ENCODE measurements around the gene SH3GLB1. TPM values are rescaled to one million over a fixed set of nuclear protein-coding genes. Genes with fewer than 3 reads are reported as not detected.

The SH3GLB1 gene
- total and polyA plus RNA-seq, 2 of the 4 experiments (the other 2 are of a cell fraction), result 22.2 to 36.5 TPM

DNA sequence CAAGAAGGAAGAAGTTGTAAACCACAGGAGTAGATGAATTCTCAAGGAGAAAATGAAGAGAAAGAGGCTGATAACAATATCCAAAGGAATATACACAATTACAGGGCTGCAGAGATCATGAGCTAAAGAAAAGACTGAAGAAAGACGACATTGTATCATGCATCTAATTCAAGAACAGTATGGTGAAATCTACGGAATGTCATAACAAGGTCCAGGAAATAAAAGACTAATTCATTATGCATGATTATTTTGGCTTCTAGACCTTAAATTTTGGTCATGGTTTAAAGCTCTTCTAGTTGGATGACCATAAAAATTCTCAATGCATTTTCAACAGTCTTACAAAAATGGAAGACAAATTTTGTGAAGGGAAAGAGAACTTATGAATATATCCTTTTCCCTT, 71.7 kb downstream of the SH3GLB1 start:
- Histone ChIP-seq H3K4me2 (ENCODE audit: low read depth, low read length) (no peak overlapping the region), H3K36me3 (ENCODE audit: control insufficient read depth, insufficient read depth, low read length) (no peaks in the 10 kb centered on the region), H4K5ac (ENCODE audit: low read depth, low read length) (no peak overlapping the region), H3K9ac (ENCODE audit: low read depth, low read length) (no peak overlapping the region), H3K27me3 (ENCODE audit: control insufficient read depth, insufficient read depth, low read length) (no peaks in the 10 kb centered on the region), H2BK5ac (ENCODE audit: low read depth, low read length, poor library complexity, severe bottlenecking) (no peak overlapping the region), H3K4me1 (ENCODE audit: control insufficient read depth, insufficient read depth, low read length) (peaks cover 25% of the 10 kb centered on the region), H3K23ac (ENCODE audit: low read depth, low read length) (no peak overlapping the region), H3K27ac (ENCODE audit: insufficient read depth, low read length) (no peak overlapping the region), H4K20me1 (ENCODE audit: insufficient read depth, low read length) (no peaks in the 10 kb centered on the region), H3K9me1 (ENCODE audit: insufficient read depth, low read length) (peaks cover 10% of the 10 kb centered on the region), H3K4ac (ENCODE audit: low read depth, low read length) (no peak overlapping the region), H2BK20ac (ENCODE audit: low read depth, low read length) (peak overlapping the region; percentile 85; the same call in 1 of the 2 replicates), H3K9me3 (ENCODE audit: control insufficient read depth, insufficient read depth, low read length) (no peaks in the 10 kb centered on the region), H2BK120ac (ENCODE audit: low read depth, low read length) (peak overlapping the region; percentile 56; the same call in 1 of the 2 replicates), H2AK9ac (replicated peaks; ENCODE audit: low read depth, low read length, poor library complexity) (no peak overlapping the region), H2AFZ (replicated peaks; ENCODE audit: low read length, poor library complexity) (no peak overlapping the region), H3K14ac (replicated peaks; ENCODE audit: low read depth, low read length) (no peak overlapping the region), H3K56ac (ENCODE audit: extremely low read depth, insufficient read depth, low read length) (no peak overlapping the region), H4K8ac (ENCODE audit: low read depth in 2 of 2, low read length in 2 of 2) (no peak overlapping the region), H3K4me3 (ENCODE audit: insufficient read depth, low read depth, low read length) (no peak overlapping the region), H3K18ac (ENCODE audit: low read depth, low read length) (peak overlapping the region; percentile 50; the same call in 1 of the 2 replicates), H3K79me1 (ENCODE audit: low read depth in 1 of 2, low read length in 2 of 2) (no peaks in the 10 kb centered on the region), H2AK5ac (ENCODE audit: low read depth, low read length) (no peak overlapping the region), H4K91ac (ENCODE audit: insufficient read depth, low read depth, low read length) (no peak overlapping the region), H2BK15ac (ENCODE audit: low read depth, low read length) (no peak overlapping the region)
- ATAC-seq (ENCODE audit: low read depth) (no peak), DNase-seq (no peak)
- POLR2A ChIA-PET (ENCODE audit: unreplicated experiment), result no interaction called here
- in situ Hi-C loops (cut with MboI; ENCODE audit: low sequenced_read_pairs), result no loop called here
- intact Hi-C loops (cut with micrococcal nuclease), result no loop called here
- WGBS, 2 experiments (ENCODE audit: extremely low coverage in 2 of 2, insufficient read length in 1 of 2), result 100% methylated on average over 1 of the region's 2 CpGs; no CpG with 5 or more reads in 1 of the 2 experiments
- BruUV-seq (replicated peaks), result no TSS peak
- TF ChIP-seq NFE2L2 (IDR thresholded peaks at IDR 0.05; ENCODE audit: low read depth, low read length) (no peak), MAFK (IDR thresholded peaks at IDR 0.05; ENCODE audit: low read depth, low read length) (no peak), CHD1 (IDR thresholded peaks at IDR 0.05; ENCODE audit: low read depth, low read length) (no peak), SMC3 (IDR thresholded peaks at IDR 0.05; ENCODE audit: low read depth, low read length) (no peak)
- CTCF ChIA-PET, result interaction anchor here (1.1 kb wide), 1 partner anchor 24 kb away, joined by 4 read pairs; no protein-coding TSS in a partner anchor
- dilution Hi-C loops (cut with HindIII; ENCODE audit: low sequenced_read_pairs, unreplicated experiment), result no loop called here
